Measurements from ENCODE around the gene DDB1.

DDB1 gene

GRCh38 chr11:61332797-61333549, at the start of gene DDB1, which contains the start of gene TKFC:
Gene DDB1 (minus strand): TSS chr11:61333105. CDS start chr11:61332968, 137 bp downstream.
Gene TKFC (plus strand): TSS chr11:61333228. CDS start chr11:61334729, 1,501 bp downstream.
- peak; percentile 98 for DNase-seq (ENCODE audit: low read depth, low spot score)

- DNase-seq (ENCODE audit: low read depth, low spot score): no peak
Observed at GRCh38 chr11:61380884-61381283, 48.0 kb upstream of the DDB1 start.

- DNase-seq (ENCODE audit: low read depth, low spot score): no peak
Observed at GRCh38 chr11:61378713-61379313, 45.9 kb upstream of the DDB1 start.

GRCh38 chr11:61377461-61378160, 44.7 kb upstream of the DDB1 start:
- DNase-seq (ENCODE audit: low read depth, low spot score): peak; percentile 42

- no peak for DNase-seq (ENCODE audit: low read depth, low spot score)
Observed at GRCh38 chr11:61375761-61376108, 42.8 kb upstream of the DDB1 start.

- DNase-seq (ENCODE audit: low read depth, low spot score): no peak
Observed at GRCh38 chr11:61372659-61373420, 39.9 kb upstream of the DDB1 start.

- no peak for DNase-seq (ENCODE audit: low read depth, low spot score)
Observed at GRCh38 chr11:61370349-61371005, 37.6 kb upstream of the DDB1 start.

- DNase-seq (ENCODE audit: low read depth, low spot score): no peak
Observed at GRCh38 chr11:61369372-61370348, 36.8 kb upstream of the DDB1 start.

- no peak for DNase-seq (ENCODE audit: low read depth, low spot score)
Observed at GRCh38 chr11:61368646-61369045, 35.7 kb upstream of the DDB1 start.

- no peak for DNase-seq (ENCODE audit: low read depth, low spot score)
Observed at GRCh38 chr11:61367406-61367805, 34.5 kb upstream of the DDB1 start.

GRCh38 chr11:61364012-61364675, 31.2 kb upstream of the DDB1 start:
- DNase-seq (ENCODE audit: low read depth, low spot score): no peak

- no peak for DNase-seq (ENCODE audit: low read depth, low spot score)
Observed at GRCh38 chr11:61362542-61362875, 29.6 kb upstream of the DDB1 start.

GRCh38 chr11:61361741-61362541, 29.0 kb upstream of the DDB1 start, which contains the start of the genes CYB561A3 and TMEM138:
Gene CYB561A3 (minus strand): TSS chr11:61361882. CDS start chr11:61356713, 5,169 bp downstream.
Gene TMEM138 (plus strand): TSS chr11:61362374. CDS start chr11:61364391, 2,017 bp downstream.
- peak; percentile 97 for DNase-seq (ENCODE audit: low read depth, low spot score)

GRCh38 chr11:61361237-61361740, 28.4 kb upstream of the DDB1 start:
- DNase-seq (ENCODE audit: low read depth, low spot score): no peak

- no peak for DNase-seq (ENCODE audit: low read depth, low spot score)
Observed at GRCh38 chr11:61359516-61359915, 26.6 kb upstream of the DDB1 start.

GRCh38 chr11:61358566-61358965, 25.7 kb upstream of the DDB1 start:
- no peak for DNase-seq (ENCODE audit: low read depth, low spot score)

GRCh38 chr11:61357894-61358239, 25.0 kb upstream of the DDB1 start:
- no peak for DNase-seq (ENCODE audit: low read depth, low spot score)

GRCh38 chr11:61357233-61357893, 24.5 kb upstream of the DDB1 start:
- no peak for DNase-seq (ENCODE audit: low read depth, low spot score)

Measured in ELF-1 (cell line).